Measurements from ENCODE around the gene PKN3.

The PKN3 gene

DNA sequence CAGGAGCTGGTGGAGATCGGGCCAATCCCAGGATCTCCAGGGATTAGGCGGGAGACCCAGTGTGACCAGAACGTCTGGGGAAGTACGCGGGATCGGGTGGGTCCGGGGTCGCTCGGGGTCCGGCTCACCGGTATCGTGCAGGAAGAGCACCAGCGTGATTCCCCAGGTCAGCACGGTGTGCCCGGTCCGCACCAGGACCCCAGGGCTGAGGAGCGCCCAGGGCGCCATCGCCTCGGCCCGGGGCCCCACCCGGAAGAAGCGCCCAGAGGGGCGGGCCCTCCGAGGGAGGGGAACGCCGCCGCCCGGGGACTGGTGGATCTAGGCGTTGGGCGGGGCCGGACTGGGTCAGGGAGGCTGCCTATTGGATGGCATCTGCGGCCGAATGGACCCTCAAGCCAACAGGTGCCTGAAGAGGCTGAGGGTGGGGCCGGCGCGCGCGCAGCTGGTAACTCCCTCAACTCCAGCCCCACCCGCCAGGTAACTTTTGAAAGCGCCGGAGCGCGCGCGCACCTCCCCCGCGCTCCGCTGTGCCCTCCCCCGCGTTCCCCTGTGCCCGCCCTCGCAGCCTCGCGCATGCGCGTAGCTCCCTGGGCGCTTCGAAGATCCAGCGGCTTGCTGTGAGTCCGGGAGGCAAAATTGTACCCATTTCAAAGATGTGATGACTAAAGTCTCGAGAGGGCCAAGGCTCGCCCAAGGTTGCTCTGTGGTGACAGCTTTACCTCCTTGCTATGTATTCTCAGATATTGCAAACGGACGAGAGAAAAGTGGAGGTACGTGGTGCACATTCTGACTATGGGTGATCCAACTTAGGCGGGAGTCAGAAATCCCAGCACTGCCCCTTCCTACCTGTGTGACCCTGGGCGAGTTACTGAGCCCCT, 21.8 kb downstream of the PKN3 start, which contains the start of gene ZDHHC12:
Gene ZDHHC12 (minus strand): TSS at position 262 of the 878 bp plus-strand sequence. CDS start 34 bp downstream, at position 228.
- Histone ChIP-seq H3K4me1 (ENCODE audit: control insufficient read depth in 1 of 2, insufficient read depth in 2 of 2, low read length in 2 of 2) (peaks cover 12 to 16% of the 10 kb centered on the region in 2 experiments), H3K23ac (ENCODE audit: low read length) (no peak within 1 kb of the TSS), H2BK12ac (ENCODE audit: low read length) (no peak within 1 kb of the TSS), H3K4ac (ENCODE audit: low read depth, low read length) (peak within 1 kb of the TSS; percentile 39), H3K27ac (ENCODE audit: low read depth, low read length) (no peak within 1 kb of the TSS), H2BK5ac (ENCODE audit: low read depth, low read length, poor library complexity) (peak within 1 kb of the TSS; percentile 13), H4K91ac (ENCODE audit: low read depth, low read length) (peak within 1 kb of the TSS; percentile 67), H3K9me3 (ENCODE audit: insufficient read depth, low read depth, low read length) (peaks cover 2% of the 10 kb centered on the region), H4K12ac (ENCODE audit: low read depth, low read length) (peak within 1 kb of the TSS; percentile 60), H3K79me1 (ENCODE audit: low read length) (peaks cover 9% of the 10 kb centered on the region), H3K4me3 (ENCODE audit: low read depth, low read length) (peak within 1 kb of the TSS; percentile 87), H3K14ac (ENCODE audit: low read length) (peak within 1 kb of the TSS; percentile 71), H3K36me3 (ENCODE audit: control insufficient read depth in 1 of 2, insufficient read depth in 2 of 2, low read length in 2 of 2) (peaks cover 24 to 28% of the 10 kb centered on the region in 2 experiments), H3K79me2 (ENCODE audit: control insufficient read depth, insufficient read depth, low read length, poor library complexity) (peaks cover 4% of the 10 kb centered on the region), H2AK5ac (ENCODE audit: low read length) (peak within 1 kb of the TSS; percentile 81), H3K4me2 (ENCODE audit: low read length) (peak within 1 kb of the TSS; percentile 72), H4K8ac (ENCODE audit: low read depth, low read length) (peak within 1 kb of the TSS; percentile 91), H2BK120ac (ENCODE audit: insufficient read depth, low read length, poor library complexity) (peak within 1 kb of the TSS; percentile 8), H3K27me3 (ENCODE audit: insufficient read depth, low read length) (no peaks in the 10 kb centered on the region), H2AFZ (ENCODE audit: insufficient read depth, low read length, poor library complexity) (peak within 1 kb of the TSS; percentile 50), H3K9ac (ENCODE audit: low read length) (peak within 1 kb of the TSS; percentile 77), H3K18ac (ENCODE audit: low read length) (peak within 1 kb of the TSS; percentile 55)
- no CpG with 5 or more reads among the region's 68 CpGs for WGBS (ENCODE audit: extremely low coverage, insufficient coverage, insufficient read length)
- DNase-seq, result peak; percentile 99

DNA sequence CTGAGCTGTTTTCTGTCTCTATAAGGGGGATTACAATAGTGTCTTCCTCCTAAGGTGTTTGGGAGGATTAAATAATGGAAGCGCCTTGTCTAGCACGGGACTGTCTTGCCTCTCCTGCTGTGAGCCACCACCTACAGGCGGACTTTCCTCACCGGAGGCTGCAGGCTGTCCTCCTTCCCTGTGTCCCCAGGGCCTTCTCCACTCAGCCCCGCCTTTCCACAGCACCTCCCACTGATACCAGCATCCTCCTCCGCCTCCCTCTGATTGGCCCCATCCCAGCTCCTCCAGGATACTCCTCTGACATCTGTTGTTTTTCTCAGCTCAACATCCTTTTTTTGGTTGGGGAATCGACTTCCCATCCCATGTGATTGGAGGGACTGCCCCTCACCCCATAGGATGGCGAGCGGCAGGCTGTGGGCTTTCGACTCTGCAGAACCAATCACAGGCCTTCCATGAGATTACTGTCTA, 22.5 kb downstream of the PKN3 start:
- Histone ChIP-seq H3K9ac (ENCODE audit: low read length) (no peak overlapping the region), H3K14ac (ENCODE audit: low read length) (peak overlapping the region; percentile 35), H3K79me1 (ENCODE audit: low read length) (peaks cover 9% of the 10 kb centered on the region), H3K18ac (ENCODE audit: low read length) (peak overlapping the region; percentile 41), H3K4me3 (ENCODE audit: low read depth, low read length) (no peak overlapping the region), H4K8ac (ENCODE audit: low read depth, low read length) (peak overlapping the region; percentile 91), H2AFZ (ENCODE audit: insufficient read depth, low read length, poor library complexity) (peak overlapping the region; percentile 50), H4K91ac (ENCODE audit: low read depth, low read length) (peak overlapping the region; percentile 67), H3K27me3 (ENCODE audit: insufficient read depth, low read length) (no peaks in the 10 kb centered on the region), H2BK12ac (ENCODE audit: low read length) (no peak overlapping the region), H2BK5ac (ENCODE audit: low read depth, low read length, poor library complexity) (peak overlapping the region; percentile 13), H4K12ac (ENCODE audit: low read depth, low read length) (peak overlapping the region; percentile 52), H3K79me2 (ENCODE audit: control insufficient read depth, insufficient read depth, low read length, poor library complexity) (peaks cover 4% of the 10 kb centered on the region), H2BK120ac (ENCODE audit: insufficient read depth, low read length, poor library complexity) (no peak overlapping the region), H3K36me3 (ENCODE audit: control insufficient read depth in 1 of 2, insufficient read depth in 2 of 2, low read length in 2 of 2) (peaks cover 23 to 25% of the 10 kb centered on the region in 2 experiments), H2AK5ac (ENCODE audit: low read length) (peak overlapping the region; percentile 71), H3K23ac (ENCODE audit: low read length) (no peak overlapping the region), H3K4me2 (ENCODE audit: low read length) (peak overlapping the region; percentile 56), H3K4me1 (ENCODE audit: control insufficient read depth in 1 of 2, insufficient read depth in 2 of 2, low read length in 2 of 2) (peaks cover 12 to 16% of the 10 kb centered on the region in 2 experiments), H3K9me3 (ENCODE audit: insufficient read depth, low read depth, low read length) (no peaks in the 10 kb centered on the region), H3K4ac (ENCODE audit: low read depth, low read length) (peak overlapping the region; percentile 39), H3K27ac (ENCODE audit: low read depth, low read length) (no peak overlapping the region)
- WGBS (ENCODE audit: extremely low coverage, insufficient coverage, insufficient read length), result no CpG with 5 or more reads among the region's 10 CpGs
- peak; percentile 93 to 95 for DNase-seq

- Histone ChIP-seq H3K9ac (ENCODE audit: low read length) (no peak overlapping the region), H4K91ac (ENCODE audit: low read depth, low read length) (no peak overlapping the region), H4K12ac (ENCODE audit: low read depth, low read length) (no peak overlapping the region), H4K8ac (ENCODE audit: low read depth, low read length) (no peak overlapping the region), H3K4me3 (ENCODE audit: low read depth, low read length) (no peak overlapping the region), H3K27me3 (ENCODE audit: insufficient read depth, low read length) (no peaks in the 10 kb centered on the region), H3K27ac (ENCODE audit: low read depth, low read length) (no peak overlapping the region), H3K18ac (ENCODE audit: low read length) (no peak overlapping the region), H3K79me1 (ENCODE audit: low read length) (peaks cover 9% of the 10 kb centered on the region), H2BK12ac (ENCODE audit: low read length) (no peak overlapping the region), H2BK120ac (ENCODE audit: insufficient read depth, low read length, poor library complexity) (no peak overlapping the region), H3K4me2 (ENCODE audit: low read length) (no peak overlapping the region), H3K9me3 (ENCODE audit: insufficient read depth, low read depth, low read length) (no peaks in the 10 kb centered on the region), H3K23ac (ENCODE audit: low read length) (no peak overlapping the region), H3K79me2 (ENCODE audit: control insufficient read depth, insufficient read depth, low read length, poor library complexity) (peaks cover 4% of the 10 kb centered on the region), H3K4me1 (ENCODE audit: control insufficient read depth in 1 of 2, insufficient read depth in 2 of 2, low read length in 2 of 2) (peaks cover 12 to 13% of the 10 kb centered on the region in 2 experiments), H2BK5ac (ENCODE audit: low read depth, low read length, poor library complexity) (no peak overlapping the region), H3K36me3 (ENCODE audit: control insufficient read depth in 1 of 2, insufficient read depth in 2 of 2, low read length in 2 of 2) (peaks cover 14 to 20% of the 10 kb centered on the region in 2 experiments), H3K14ac (ENCODE audit: low read length) (no peak overlapping the region), H2AK5ac (ENCODE audit: low read length) (no peak overlapping the region), H3K4ac (ENCODE audit: low read depth, low read length) (no peak overlapping the region), H2AFZ (ENCODE audit: insufficient read depth, low read length, poor library complexity) (no peak overlapping the region)
- WGBS (ENCODE audit: extremely low coverage, insufficient coverage, insufficient read length), result no CpG with 5 or more reads among the region's 5 CpGs
- DNase-seq, result no peak
Observed at GRCh38 chr9:128727640-128728248, 25.4 kb downstream of the PKN3 start.

DNA sequence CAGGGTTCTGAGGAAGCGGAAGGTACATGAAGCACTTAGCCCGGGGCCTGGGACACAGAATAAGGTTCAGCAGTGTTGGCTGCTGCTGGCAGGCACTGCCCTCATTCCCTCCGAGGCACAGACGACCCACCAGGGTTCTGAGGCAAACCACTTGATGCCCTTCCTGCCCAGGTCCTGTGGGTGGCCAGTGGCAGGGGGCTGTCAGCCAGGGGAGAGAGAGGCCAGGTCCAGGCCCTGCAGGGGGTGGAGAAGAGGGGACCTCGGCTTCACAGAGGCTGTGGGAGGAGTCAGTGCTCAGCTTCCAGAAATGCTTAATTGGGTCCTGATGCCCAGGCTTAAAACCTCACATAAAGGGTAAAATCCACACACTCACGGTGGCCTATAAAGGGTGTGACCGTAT, 26.0 kb downstream of the PKN3 start:
- Histone ChIP-seq H3K4me2 (ENCODE audit: low read length) (no peak overlapping the region), H3K79me1 (ENCODE audit: low read length) (peaks cover 9% of the 10 kb centered on the region), H4K8ac (ENCODE audit: low read depth, low read length) (no peak overlapping the region), H2BK12ac (ENCODE audit: low read length) (no peak overlapping the region), H3K27me3 (ENCODE audit: insufficient read depth, low read length) (no peaks in the 10 kb centered on the region), H3K79me2 (ENCODE audit: control insufficient read depth, insufficient read depth, low read length, poor library complexity) (peaks cover 4% of the 10 kb centered on the region), H3K36me3 (ENCODE audit: control insufficient read depth in 1 of 2, insufficient read depth in 2 of 2, low read length in 2 of 2) (peaks cover 15 to 20% of the 10 kb centered on the region in 2 experiments), H2AK5ac (ENCODE audit: low read length) (no peak overlapping the region), H3K14ac (ENCODE audit: low read length) (no peak overlapping the region), H3K9ac (ENCODE audit: low read length) (no peak overlapping the region), H3K4me1 (ENCODE audit: control insufficient read depth in 1 of 2, insufficient read depth in 2 of 2, low read length in 2 of 2) (peaks cover 6 to 9% of the 10 kb centered on the region in 2 experiments), H3K9me3 (ENCODE audit: insufficient read depth, low read depth, low read length) (no peaks in the 10 kb centered on the region), H2BK5ac (ENCODE audit: low read depth, low read length, poor library complexity) (no peak overlapping the region), H3K23ac (ENCODE audit: low read length) (no peak overlapping the region), H3K4me3 (ENCODE audit: low read depth, low read length) (no peak overlapping the region), H3K4ac (ENCODE audit: low read depth, low read length) (no peak overlapping the region), H3K18ac (ENCODE audit: low read length) (no peak overlapping the region), H2AFZ (ENCODE audit: insufficient read depth, low read length, poor library complexity) (no peak overlapping the region), H4K91ac (ENCODE audit: low read depth, low read length) (no peak overlapping the region), H2BK120ac (ENCODE audit: insufficient read depth, low read length, poor library complexity) (no peak overlapping the region), H3K27ac (ENCODE audit: low read depth, low read length) (no peak overlapping the region), H4K12ac (ENCODE audit: low read depth, low read length) (no peak overlapping the region)
- no CpG with 5 or more reads among the region's 7 CpGs for WGBS (ENCODE audit: extremely low coverage, insufficient coverage, insufficient read length)
- no peak for DNase-seq
